B cell (primary cell): ENCODE data around the gene CANT1. TPM values are rescaled to one million over a fixed set of nuclear protein-coding genes. Genes with fewer than 3 reads are reported as not detected.

Experiments used
- ATAC-seq: fragments of 200-7000 bp; cut with Tn5 transposase; one replicate; pipeline ENCODE4 v1.10.0; 2021; ENCODE audit warnings: low read depth, mild to moderate bottlenecking, moderate number of reproducible peaks, moderate library complexity
- CTCF ChIA-PET: fragments of 350-600 bp; sonication (Branson Sonifier 250); formaldehyde crosslinking; loops from one replicate; lab custom pipeline; 2021; ENCODE audit warnings: antibody characterized with exemption, inconsistent platforms; lab: Charles Lee
- POLR2A ChIA-PET: fragments of 350-600 bp; sonication (Branson Sonifier 250); formaldehyde crosslinking; loops from one replicate; lab custom pipeline; 2021; ENCODE audit warnings: antibody characterized with exemption; lab: Charles Lee
- DNase-seq: peaks from one replicate; pipeline ENCODE4 v3.0.0; 2013
- H2AFZ ChIP-seq: 2 replicates; pipeline ENCODE4 v1.6.1; 2012; ENCODE audit warnings: mild to moderate bottlenecking, low read depth, low read length; ENCODE audit not compliant: insufficient read depth, poor library complexity, severe bottlenecking
- H3K27ac ChIP-seq, 2 donors: 1 replicate in 1 of 2; 2 replicates in 1 of 2; pipeline ENCODE4 v1.5.1; 2012 to 2013; ENCODE audit warnings: low read length in 2 of 2, mild to moderate bottlenecking in 2 of 2, moderate library complexity in 1 of 2
- H3K27me3 ChIP-seq, 4 experiments: fragments of 200-600 bp in 1 of 4; sonication (generic) in 1 of 4; replicated peaks in 1 of 4; 1 replicate in 2 of 4; 2 replicates in 2 of 4; pipeline versions ENCODE4 v1.6.1 to v1.7.0; 2013 to 2016; ENCODE audit warnings: low read length in 3 of 4, mild to moderate bottlenecking in 2 of 4, mixed read lengths in 1 of 4, moderate library complexity in 1 of 4; ENCODE audit not compliant: insufficient read depth in 4 of 4, control insufficient read depth in 3 of 4; ENCODE audit errors: control extremely low read depth in 1 of 4
- H3K36me3 ChIP-seq, 2 experiments: replicated peaks in 1 of 2; 1 replicate in 1 of 2; 2 replicates in 1 of 2; pipeline versions ENCODE4 v1.6.1 to v1.7.1; 2013; ENCODE audit warnings: low read length in 1 of 2; ENCODE audit not compliant: insufficient read depth in 2 of 2, control insufficient read depth in 1 of 2; ENCODE audit errors: control extremely low read depth in 1 of 2, extremely low read depth in 1 of 2
- H3K4me1 ChIP-seq, 2 donors: fragments of 200-600 bp in 1 of 2; sonication (generic) in 1 of 2; 1 replicate in 1 of 2; 2 replicates in 1 of 2; pipeline versions ENCODE4 v1.5.1 to v1.6.1; 2013 to 2017; ENCODE audit warnings: low read length in 2 of 2; ENCODE audit not compliant: control insufficient read depth in 2 of 2, insufficient read depth in 2 of 2
- H3K4me2 ChIP-seq: replicated peaks from 2 replicates; pipeline ENCODE3; 2012; ENCODE audit warnings: mild to moderate bottlenecking, low read depth, low read length; ENCODE audit not compliant: poor library complexity, severe bottlenecking
- H3K4me3 ChIP-seq, 5 experiments: fragments of 200-600 bp in 1 of 5; sonication (generic) in 1 of 5; 1 replicate in 3 of 5; 2 replicates in 2 of 5; pipeline versions ENCODE4 v1.5.1 to v1.7.0; 2011 to 2016; ENCODE audit warnings: low read length in 4 of 5, mild to moderate bottlenecking in 4 of 5, low read depth in 2 of 5, control low read depth in 1 of 5, moderate library complexity in 1 of 5; ENCODE audit not compliant: insufficient read depth in 1 of 5; ENCODE audit errors: control extremely low read depth in 1 of 5, extremely low read depth in 1 of 5
- H3K79me2 ChIP-seq: fragments of 200-600 bp; sonication (generic); one replicate; pipeline ENCODE4 v1.6.0; 2016; ENCODE audit warnings: low read length; ENCODE audit not compliant: control insufficient read depth, insufficient read depth
- H3K9ac ChIP-seq: fragments of 200-600 bp; sonication (generic); 2 replicates; pipeline ENCODE4 v1.6.1; 2017; ENCODE audit warnings: mild to moderate bottlenecking, low read length, moderate library complexity
- H3K9me3 ChIP-seq, 3 donors: one replicate each; pipeline versions ENCODE4 v1.6.1 to v1.7.1; 2013; ENCODE audit warnings: low read length in 2 of 3; ENCODE audit not compliant: control insufficient read depth in 2 of 3, insufficient read depth in 1 of 3; ENCODE audit errors: control extremely low read depth in 1 of 3
- H4K20me1 ChIP-seq: 2 replicates; pipeline ENCODE4 v1.6.0; 2012; ENCODE audit warnings: mild to moderate bottlenecking, low read length; ENCODE audit not compliant: insufficient read depth, control insufficient read depth, poor library complexity, severe bottlenecking
- H3K27ac Mint-ChIP-seq: one replicate; pipeline ENCODE4 v1.8.0; 2021; ENCODE audit warnings: mixed read lengths
- H3K27me3 Mint-ChIP-seq: one replicate; pipeline ENCODE4 v1.8.0; 2021; ENCODE audit warnings: mixed read lengths
- H3K4me1 Mint-ChIP-seq: one replicate; pipeline ENCODE4 v1.8.0; 2021; ENCODE audit warnings: mixed read lengths
- H3K4me3 Mint-ChIP-seq: one replicate; pipeline ENCODE4 v1.8.0; 2021; ENCODE audit warnings: mixed read lengths
- H3K9me3 Mint-ChIP-seq: one replicate; pipeline ENCODE4 v1.8.0; 2022; ENCODE audit warnings: mixed read lengths; ENCODE audit not compliant: insufficient read depth
- EZH2 ChIP-seq: IDR thresholded peaks from 2 replicates; pipeline ENCODE4 v1.6.1; 2012; ENCODE audit warnings: borderline replicate concordance, low read depth, mild to moderate bottlenecking, moderate library complexity, low read length; ENCODE audit not compliant: insufficient read depth, poor library complexity, severe bottlenecking
- WGBS: methylation state at CpG from one replicate; pipeline ENCODE4 v1.1.5; 2013; ENCODE audit warnings: missing lambda C conversion rate; ENCODE audit not compliant: insufficient coverage; 5-methylcytosine and 5-hydroxymethylcytosine counted together
- intact Hi-C: fragments of 100-400 bp; cut with micrococcal nuclease; formaldehyde crosslinking; loops from one replicate; pipeline ENCODE4 v1.10.0; 2022
- polyA plus RNA-seq: library from polyadenylated mRNA; depleted of rRNA; stranded (reverse); fragments of >200 nt; gene quantifications from 2 replicates; pipeline ENCODE4 v1.2.3, GENCODE V29; 2012
- total RNA-seq, 2 donors: library from RNA; stranded (reverse); fragments of 120-200 nt in 1 of 2; gene quantifications; 1 replicate in 1 of 2; 2 replicates in 1 of 2; pipeline versions ENCODE4 v1.2.3 to v1.2.4, GENCODE V29; 2013 to 2022
- TF ChIP-seq, protein P1 (sequence below): fragments of 200-600 bp; IDR thresholded peaks from one replicate; pipeline ENCODE4 v1.8.0; 2022; ENCODE audit warnings: antibody characterized with exemption, mild to moderate bottlenecking

CANT1 gene
- total and polyA plus RNA-seq, 2 donors (not counting 1 experiment from before 2014, with no cell fraction given) = 17.3 to 44.2 TPM

DNA sequence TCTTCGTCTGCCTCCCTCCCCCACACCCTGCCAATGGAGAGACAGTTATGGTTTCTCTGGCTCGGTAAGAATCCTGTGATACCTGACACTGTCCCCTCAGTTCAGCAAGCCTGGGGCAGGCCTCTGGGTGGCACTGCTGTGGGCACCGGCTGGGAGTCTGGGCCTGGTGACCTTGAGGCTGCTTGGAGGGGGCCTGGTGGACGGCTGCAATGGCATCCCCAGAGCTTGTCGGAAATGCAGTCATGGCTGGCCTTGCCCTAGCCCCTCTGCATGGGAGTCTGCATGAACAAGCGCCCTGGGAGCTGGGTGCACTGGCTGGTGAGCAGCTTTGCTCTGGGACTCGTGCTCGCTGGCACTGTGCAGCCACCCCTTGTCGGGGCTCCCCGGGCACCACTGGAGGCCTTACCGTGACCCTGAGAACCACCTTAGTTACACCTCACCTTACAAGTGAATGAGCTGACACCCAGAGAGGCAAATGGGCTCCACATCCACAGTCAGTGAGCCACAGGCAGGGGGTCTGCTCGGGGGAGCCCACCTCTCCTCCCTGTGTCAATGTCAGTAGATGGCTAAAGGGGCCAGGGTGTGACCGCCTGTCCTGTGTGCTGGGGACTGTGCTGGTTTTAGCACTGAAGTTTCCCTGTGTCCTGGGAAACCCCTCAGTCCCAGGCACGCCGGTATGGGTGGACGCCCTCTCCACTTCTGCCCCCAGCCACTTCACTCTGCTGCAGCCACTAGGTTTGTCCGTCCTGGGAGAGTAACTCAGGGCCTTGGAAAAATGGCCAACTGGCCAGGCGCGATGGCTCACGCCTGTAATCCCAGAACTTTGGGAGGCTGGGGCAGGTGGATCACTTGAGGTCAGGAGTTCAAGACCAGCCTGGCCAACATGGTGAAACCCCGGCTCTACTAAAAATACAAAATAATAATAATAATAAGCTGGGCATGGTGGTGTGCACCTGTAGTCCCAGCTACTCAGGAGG lies 31.3 kb downstream of the CANT1 start:
- H3K4me1 ChIP-seq = peaks cover 8 to 33% of the 10 kb centered on the region in 2 donors
- Mint-ChIP-seq H3K4me1 (peaks cover 9% of the 10 kb centered on the region), H3K9me3 (no peaks in the 10 kb centered on the region), H3K4me3 (no peak overlapping the region), H3K27me3 (no peaks in the 10 kb centered on the region), H3K27ac (no peak overlapping the region)
- H2AFZ ChIP-seq = no peak overlapping the region
- H3K9ac ChIP-seq = no peak overlapping the region
- ChIA-PET POLR2A (no interaction called here), CTCF (interaction anchor here (1.4 kb wide), 1 partner anchor 112 kb away, joined by 3 read pairs; no protein-coding TSS in a partner anchor)
- TF ChIP-seq EZH2 = no peak
- TF ChIP-seq, protein P1, sequence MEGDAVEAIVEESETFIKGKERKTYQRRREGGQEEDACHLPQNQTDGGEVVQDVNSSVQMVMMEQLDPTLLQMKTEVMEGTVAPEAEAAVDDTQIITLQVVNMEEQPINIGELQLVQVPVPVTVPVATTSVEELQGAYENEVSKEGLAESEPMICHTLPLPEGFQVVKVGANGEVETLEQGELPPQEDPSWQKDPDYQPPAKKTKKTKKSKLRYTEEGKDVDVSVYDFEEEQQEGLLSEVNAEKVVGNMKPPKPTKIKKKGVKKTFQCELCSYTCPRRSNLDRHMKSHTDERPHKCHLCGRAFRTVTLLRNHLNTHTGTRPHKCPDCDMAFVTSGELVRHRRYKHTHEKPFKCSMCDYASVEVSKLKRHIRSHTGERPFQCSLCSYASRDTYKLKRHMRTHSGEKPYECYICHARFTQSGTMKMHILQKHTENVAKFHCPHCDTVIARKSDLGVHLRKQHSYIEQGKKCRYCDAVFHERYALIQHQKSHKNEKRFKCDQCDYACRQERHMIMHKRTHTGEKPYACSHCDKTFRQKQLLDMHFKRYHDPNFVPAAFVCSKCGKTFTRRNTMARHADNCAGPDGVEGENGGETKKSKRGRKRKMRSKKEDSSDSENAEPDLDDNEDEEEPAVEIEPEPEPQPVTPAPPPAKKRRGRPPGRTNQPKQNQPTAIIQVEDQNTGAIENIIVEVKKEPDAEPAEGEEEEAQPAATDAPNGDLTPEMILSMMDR = no peak
- ATAC-seq (no peak), DNase-seq (no peak)
- H3K79me2 ChIP-seq = no peaks in the 10 kb centered on the region
- H3K4me2 ChIP-seq = no peak overlapping the region
- no peaks in the 10 kb centered on the region for H3K36me3 ChIP-seq
- H3K27ac ChIP-seq = no peak overlapping the region
- no peaks in the 10 kb centered on the region for H3K9me3 ChIP-seq
- no peaks in the 10 kb centered on the region for H4K20me1 ChIP-seq
- H3K27me3 ChIP-seq = no peaks in the 10 kb centered on the region
- 92% methylated on average over 18 of the region's 21 CpGs for WGBS
- intact Hi-C loops = no loop called here
- H3K4me3 ChIP-seq = no peak overlapping the region

DNA sequence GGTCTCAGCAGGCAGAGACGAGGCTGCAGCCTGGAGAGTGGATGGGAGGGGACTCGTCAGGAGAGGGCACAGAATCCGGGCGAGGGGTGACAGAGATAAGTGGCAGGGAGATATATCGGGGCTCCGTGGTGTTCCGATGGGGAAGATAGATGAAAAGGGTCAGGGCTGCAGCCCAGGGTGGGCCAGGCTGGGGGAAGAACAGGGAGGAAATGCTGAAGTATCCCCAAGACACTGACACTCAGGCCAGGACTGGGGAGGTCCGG lies 32.0 kb downstream of the CANT1 start:
- ChIA-PET CTCF (no interaction called here), POLR2A (no interaction called here)
- DNase-seq = no peak
- Histone ChIP-seq H3K36me3 (no peaks in the 10 kb centered on the region), H4K20me1 (no peaks in the 10 kb centered on the region), H3K4me3 (no peak overlapping the region), H3K27me3 (no peaks in the 10 kb centered on the region), H3K27ac (no peak overlapping the region), H3K79me2 (no peaks in the 10 kb centered on the region), H3K4me1 (peaks cover 8 to 33% of the 10 kb centered on the region in 2 donors), H2AFZ (no peak overlapping the region), H3K9me3 (no peaks in the 10 kb centered on the region), H3K9ac (no peak overlapping the region), H3K4me2 (no peak overlapping the region)
- TF ChIP-seq, protein P1 = no peak
- no peak for TF ChIP-seq EZH2
- Mint-ChIP-seq H3K4me1 (peaks cover 9% of the 10 kb centered on the region), H3K27ac (no peak overlapping the region), H3K4me3 (peak overlapping the region; percentile 7), H3K9me3 (no peaks in the 10 kb centered on the region), H3K27me3 (no peaks in the 10 kb centered on the region)
- WGBS = 90% methylated on average over 7 of the region's 8 CpGs
- intact Hi-C loops = no loop called here
- no peak for ATAC-seq
